ENCODE measurements around the gene USH1G.

Gene USH1G

GRCh38 chr17:74953134-74953687 lies 30.2 kb upstream of the USH1G start:
- no peak for DNase-seq

- no peak for DNase-seq
Observed at GRCh38 chr17:74952431-74953133, 29.5 kb upstream of the USH1G start.

- DNase-seq, result no peak
Observed at GRCh38 chr17:74951680-74952421, 28.8 kb upstream of the USH1G start.

GRCh38 chr17:74951065-74951464 lies 28.0 kb upstream of the USH1G start:
- DNase-seq, result no peak

GRCh38 chr17:74950207-74950606 lies 27.2 kb upstream of the USH1G start:
- DNase-seq, result no peak

- DNase-seq, result no peak
Observed at GRCh38 chr17:74949455-74950115, 26.5 kb upstream of the USH1G start.

- no peak for DNase-seq
Observed at GRCh38 chr17:74947041-74947754, 24.1 kb upstream of the USH1G start.

GRCh38 chr17:74946641-74947040 lies 23.6 kb upstream of the USH1G start:
- DNase-seq, result no peak

GRCh38 chr17:74945543-74945942 lies 22.5 kb upstream of the USH1G start:
- DNase-seq, result no peak

GRCh38 chr17:74943808-74944522 lies 20.9 kb upstream of the USH1G start:
- no peak for DNase-seq

GRCh38 chr17:74941128-74941725 lies 18.2 kb upstream of the USH1G start:
- DNase-seq, result no peak

- no peak for DNase-seq
Observed at GRCh38 chr17:74939534-74939933, 16.5 kb upstream of the USH1G start.

- DNase-seq, result no peak
Observed at GRCh38 chr17:74938194-74938950, 15.3 kb upstream of the USH1G start.

- no peak for DNase-seq
Observed at GRCh38 chr17:74937064-74938051, 14.3 kb upstream of the USH1G start.

GRCh38 chr17:74936470-74936799 lies 13.4 kb upstream of the USH1G start:
- DNase-seq, result no peak

- no peak for DNase-seq
Observed at GRCh38 chr17:74935585-74936469, 12.8 kb upstream of the USH1G start, which contains the start of gene OTOP3. Gene OTOP3 (plus strand): TSS chr17:74935898. CDS start chr17:74935922, 24 bp downstream.

GRCh38 chr17:74935048-74935447 lies 12.0 kb upstream of the USH1G start:
- DNase-seq, result no peak

- no peak for DNase-seq
Observed at GRCh38 chr17:74930535-74931036, 7.5 kb upstream of the USH1G start.

GRCh38 chr17:74928786-74929185 lies 5.7 kb upstream of the USH1G start:
- no peak for DNase-seq

Data from fibroblast of upper back skin (primary cell).